ENCODE results near the gene ZNRF1.

GRCh38 chr16:75099075-75099667, 100.3 kb downstream of the ZNRF1 start:
- no peak for TF ChIP-seq CTCF (IDR thresholded peaks at IDR 0.05)
- TF ChIP-seq POLR2A (IDR thresholded peaks at IDR 0.05) = no peak

All from right lobe of liver (tissue), 4 donors.